GM18867 (cell line): ENCODE measurements around the gene MTFP1.
"Not testable (repeated sequence)": the region's sequence is repeated elsewhere in the genome, so short reads cannot be mapped to it uniquely, and the experiment has no call there.

ENCODE experiments used
- ATAC-seq: cut with Tn5 transposase; IDR thresholded peaks from one replicate; pipeline ENCODE4 v1.9.1; 2021; ENCODE audit warnings: mild to moderate bottlenecking, moderate library complexity; ENCODE audit not compliant: unreplicated experiment

The MTFP1 gene

GRCh38 chr22:30401024-30401423 lies 24.5 kb upstream of the MTFP1 start:
- ATAC-seq: not testable (repeated sequence)

GRCh38 chr22:30402028-30402765 lies 23.4 kb upstream of the MTFP1 start:
- no peak for ATAC-seq

- not testable (repeated sequence) for ATAC-seq
Measured at GRCh38 chr22:30402766-30403104, 22.8 kb upstream of the MTFP1 start.

GRCh38 chr22:30404307-30404706 lies 21.3 kb upstream of the MTFP1 start:
- ATAC-seq: no peak

- ATAC-seq: no peak
Measured at GRCh38 chr22:30405731-30406130, 19.8 kb upstream of the MTFP1 start.

GRCh38 chr22:30406400-30406799 lies 19.2 kb upstream of the MTFP1 start:
- no peak for ATAC-seq

- no peak for ATAC-seq
Measured at GRCh38 chr22:30408388-30409102, 17.0 kb upstream of the MTFP1 start.

GRCh38 chr22:30411780-30412179 lies 13.8 kb upstream of the MTFP1 start:
- ATAC-seq: no peak

GRCh38 chr22:30413001-30413400 lies 12.6 kb upstream of the MTFP1 start:
- no peak for ATAC-seq

- no peak for ATAC-seq
Measured at GRCh38 chr22:30413745-30414524, 11.6 kb upstream of the MTFP1 start.

- no peak for ATAC-seq
Measured at GRCh38 chr22:30414525-30415047, 11.0 kb upstream of the MTFP1 start.

GRCh38 chr22:30416403-30416802 lies 9.2 kb upstream of the MTFP1 start:
- no peak for ATAC-seq

GRCh38 chr22:30416837-30417236 lies 8.7 kb upstream of the MTFP1 start:
- ATAC-seq: no peak

- no peak for ATAC-seq
Measured at GRCh38 chr22:30420347-30421125, 5.0 kb upstream of the MTFP1 start.

- ATAC-seq: no peak
Measured at GRCh38 chr22:30421695-30422480, 3.7 kb upstream of the MTFP1 start.

GRCh38 chr22:30422481-30423300 lies 2.9 kb upstream of the MTFP1 start:
- ATAC-seq: no peak

GRCh38 chr22:30423301-30423958 lies 2.1 kb upstream of the MTFP1 start:
- peak; percentile 27 for ATAC-seq

GRCh38 chr22:30423959-30424533 lies 1.5 kb upstream of the MTFP1 start:
- ATAC-seq: peak; percentile 74
